GM11168 (cell line): ENCODE results near the gene C7orf33.
"Not testable (repeated sequence)": the region's sequence is repeated elsewhere in the genome, so short reads cannot be mapped to it uniquely, and the experiment has no call there.

Experiments
- in situ Hi-C: fragments of 300-500 bp; cut with MboI; formaldehyde crosslinking; loops from one replicate; pipeline ENCODE4 v1.12.0; 2022; ENCODE audit warnings: low sequenced_read_pairs; ENCODE audit not compliant: unreplicated experiment

Gene C7orf33

GRCh38 chr7:148575640-148576411 lies 14.7 kb upstream of the C7orf33 start:
- in situ Hi-C loops: loop anchor here (10.0 kb wide), 1 partner anchor 389 kb away; no protein-coding TSS in a partner anchor

DNA sequence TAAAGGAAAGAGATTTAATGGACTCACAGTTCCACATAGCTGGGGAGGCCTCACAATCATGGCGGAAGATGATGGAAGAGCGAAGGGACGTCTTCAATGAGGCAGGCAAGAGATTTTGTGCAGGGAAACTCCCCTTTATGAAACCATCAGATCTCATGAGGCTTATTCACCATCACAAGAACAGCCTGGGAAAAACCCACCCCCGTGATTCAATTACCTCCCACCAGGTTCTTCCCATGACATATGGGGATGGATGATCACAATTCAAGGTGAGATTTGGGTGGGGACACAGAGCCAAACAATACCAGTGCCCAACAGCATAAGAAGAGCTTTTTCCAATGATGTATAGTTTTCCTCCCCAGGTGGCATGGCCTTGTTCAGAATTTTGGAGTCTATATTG lies 11.2 kb upstream of the C7orf33 start:
- in situ Hi-C loops: loop anchor here (10.0 kb wide), 1 partner anchor 385 kb away; no protein-coding TSS in a partner anchor

- in situ Hi-C loops: no loop called here
Observed at GRCh38 chr7:148580446-148580845, 10.1 kb upstream of the C7orf33 start.

GRCh38 chr7:148581624-148582023 lies 8.9 kb upstream of the C7orf33 start:
- in situ Hi-C loops: no loop called here

GRCh38 chr7:148584154-148584827 lies 6.3 kb upstream of the C7orf33 start:
- in situ Hi-C loops: no loop called here

DNA sequence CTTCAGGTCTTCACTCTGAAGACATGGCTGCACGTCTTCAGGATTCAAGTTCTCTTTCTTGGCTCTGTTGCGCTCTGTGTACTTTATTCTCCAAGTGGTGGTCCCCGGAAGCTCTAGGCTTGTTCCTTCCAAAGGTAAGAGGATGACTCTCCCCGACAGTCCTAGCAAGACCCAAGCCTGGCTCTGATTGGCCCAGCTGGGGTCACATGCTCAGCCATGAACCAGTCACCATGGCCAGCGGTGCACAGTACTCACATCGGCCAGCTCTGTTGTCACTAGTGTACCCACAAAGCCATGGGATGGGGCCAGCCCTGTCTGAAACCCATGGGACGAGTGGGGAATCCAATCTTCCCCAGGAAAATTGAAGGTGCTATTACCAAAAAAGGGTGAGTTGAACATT lies 5.2 kb upstream of the C7orf33 start:
- in situ Hi-C loops: no loop called here

- in situ Hi-C loops: no loop called here
Observed at GRCh38 chr7:148587076-148587475, 3.5 kb upstream of the C7orf33 start.

DNA sequence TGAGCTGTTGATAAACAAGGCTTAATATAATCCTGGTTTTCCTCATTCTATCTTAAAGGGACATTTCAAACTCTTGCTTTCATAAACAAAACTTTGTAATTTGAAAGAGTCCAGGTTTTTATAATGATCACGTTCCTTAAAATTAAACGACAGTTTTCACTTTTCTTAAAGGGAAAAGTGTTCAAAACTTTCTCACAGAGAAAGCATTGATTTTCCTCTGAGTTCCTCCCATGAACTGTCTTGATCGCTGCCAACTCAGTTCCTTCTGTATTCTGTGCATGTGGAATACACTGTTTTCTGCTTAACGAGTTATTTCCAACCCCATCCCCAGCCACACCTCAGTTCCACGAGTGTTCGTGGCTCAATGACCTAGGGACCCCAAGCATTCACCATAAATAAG lies 2.4 kb upstream of the C7orf33 start:
- in situ Hi-C loops: no loop called here

DNA sequence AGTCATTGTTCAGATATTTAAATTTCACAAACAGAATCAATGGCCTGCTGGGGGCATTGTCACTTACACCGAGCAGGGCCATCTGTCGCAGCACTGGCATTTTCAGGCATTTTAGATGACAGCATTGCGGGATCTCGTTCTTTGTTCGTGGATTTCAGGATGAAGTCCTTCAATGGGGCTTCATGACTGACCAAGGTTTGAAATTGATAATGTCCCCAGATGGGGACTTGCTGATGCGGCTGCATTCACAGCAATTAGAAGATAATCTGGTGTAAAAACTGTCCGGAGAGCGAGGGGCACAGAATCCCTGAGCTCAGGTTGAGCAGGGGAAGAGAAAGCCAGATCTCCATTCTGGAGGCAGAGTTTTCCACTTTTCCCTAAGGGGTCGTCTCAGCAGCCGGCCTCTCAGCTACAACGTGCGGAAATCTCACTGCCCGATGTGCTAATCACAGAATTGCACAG lies 1.9 kb upstream of the C7orf33 start:
- in situ Hi-C loops: no loop called here

- in situ Hi-C loops: no loop called here
Observed at GRCh38 chr7:148589640-148590039, 926 bp upstream of the C7orf33 start.

GRCh38 chr7:148596354-148596753 lies 5.8 kb downstream of the C7orf33 start:
- in situ Hi-C loops: not testable (repeated sequence)

DNA sequence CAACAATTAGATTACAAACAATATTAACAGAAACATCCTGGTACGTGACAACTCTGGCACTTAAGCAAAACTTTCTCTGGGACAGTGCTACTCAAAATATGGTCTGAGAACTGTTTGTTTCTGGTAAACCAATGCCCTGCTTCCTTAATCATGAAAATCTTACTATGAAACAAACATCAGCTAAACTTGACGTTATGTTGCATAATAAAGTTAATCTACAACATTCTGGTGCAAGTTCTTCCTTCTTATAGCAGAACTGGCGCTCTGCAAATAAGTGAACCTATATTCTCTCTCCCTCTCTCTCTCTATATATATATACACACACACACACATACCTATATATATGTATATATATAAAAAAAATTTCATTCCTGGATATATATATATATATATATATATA lies 7.8 kb downstream of the C7orf33 start:
- in situ Hi-C loops: no loop called here

DNA sequence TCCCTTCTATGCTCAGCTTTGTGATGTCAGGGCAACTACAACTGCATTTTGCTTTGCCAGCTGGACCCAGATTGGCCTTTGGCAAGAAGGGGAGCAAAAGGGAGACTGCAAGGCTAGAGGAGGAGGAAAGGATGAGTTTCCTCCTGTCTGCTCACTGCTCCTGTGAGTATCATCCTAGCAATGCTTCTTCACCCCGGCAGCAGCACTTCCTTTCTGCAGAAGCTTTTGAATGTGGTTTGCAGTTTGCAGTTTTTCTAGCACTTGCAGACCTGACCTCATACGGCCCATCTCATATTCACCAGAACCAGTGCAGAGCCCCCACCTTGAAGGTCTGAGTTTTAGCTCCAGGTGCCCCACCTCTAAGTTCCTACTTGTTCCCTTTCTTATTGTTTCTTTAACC lies 14.8 kb downstream of the C7orf33 start:
- in situ Hi-C loops: no loop called here

DNA sequence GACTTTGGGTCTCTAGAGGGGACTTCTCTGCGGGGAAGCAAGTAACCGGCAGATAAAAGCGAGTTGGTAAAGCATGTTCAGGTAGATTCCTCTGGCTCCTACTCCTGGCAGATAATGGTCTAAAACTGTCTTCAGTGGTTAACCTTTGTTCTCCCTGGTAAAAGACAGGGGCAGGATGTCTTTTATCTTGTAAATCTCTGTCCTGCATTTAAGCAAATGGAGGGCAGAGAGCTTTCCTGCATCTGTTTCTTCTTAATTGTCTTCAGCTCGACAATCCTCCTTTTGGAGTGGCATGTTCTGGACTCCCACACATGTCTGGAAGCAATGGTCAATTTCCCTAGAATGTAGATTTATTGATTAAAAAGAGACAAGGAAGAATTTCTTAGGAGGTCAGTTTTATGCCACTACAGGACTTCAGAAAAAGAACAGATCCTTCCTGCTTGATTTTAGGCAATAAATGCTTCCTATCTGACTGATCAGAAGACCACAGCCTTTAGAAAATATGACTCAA lies 16.6 kb downstream of the C7orf33 start:
- in situ Hi-C loops: no loop called here

- in situ Hi-C loops: no loop called here
Observed at GRCh38 chr7:148609045-148609725, 18.6 kb downstream of the C7orf33 start.

DNA sequence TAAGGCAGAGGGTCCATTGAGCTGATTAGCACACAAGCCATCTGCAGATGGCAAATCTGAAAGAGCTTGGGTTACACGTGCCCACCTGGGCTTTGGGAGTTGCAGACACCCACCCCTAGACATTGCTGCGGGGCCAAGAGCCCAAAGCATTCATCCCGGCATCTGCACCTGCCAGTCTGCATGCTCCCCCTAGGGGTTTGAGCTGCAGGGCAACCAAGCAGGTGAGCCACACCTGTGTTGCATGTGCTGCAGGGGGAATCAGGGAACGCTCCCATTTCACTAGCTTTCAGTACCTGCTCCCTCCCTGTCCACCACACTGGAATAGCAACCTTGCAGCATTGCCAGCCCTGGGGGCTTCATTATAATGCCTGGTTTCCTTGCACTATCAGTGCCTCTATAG lies 21.1 kb downstream of the C7orf33 start:
- in situ Hi-C loops: no loop called here

DNA sequence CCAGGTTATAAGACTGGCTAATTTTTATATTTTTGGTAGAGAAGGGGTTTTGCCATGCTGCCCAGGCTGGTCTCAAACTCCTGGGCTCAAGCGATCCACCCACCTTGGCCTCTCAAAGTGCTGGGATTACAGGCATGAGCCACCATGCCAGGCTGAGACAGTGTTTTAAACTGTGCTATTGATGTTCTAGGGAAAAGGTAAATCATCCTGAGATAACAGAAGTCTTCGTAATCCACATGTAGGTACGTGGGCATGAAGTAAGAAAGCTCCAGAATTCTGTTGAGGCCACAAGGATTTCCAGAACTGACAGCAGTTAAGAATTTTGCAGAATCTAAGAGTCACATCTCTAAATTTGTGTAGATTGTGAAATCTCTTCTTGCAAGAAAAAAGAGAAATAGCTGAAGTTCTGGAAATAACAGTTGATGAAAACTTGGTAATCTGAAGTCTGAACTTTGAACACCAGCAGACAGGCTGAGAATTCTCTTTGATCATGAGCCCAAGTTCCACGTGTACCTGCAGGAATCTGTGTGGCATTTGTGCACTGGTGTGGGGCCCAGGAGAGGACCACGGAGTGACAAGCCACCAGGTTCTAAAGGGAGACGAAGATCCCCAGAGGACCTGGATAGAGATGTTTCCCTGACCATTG lies 24.6 kb downstream of the C7orf33 start:
- in situ Hi-C loops: no loop called here

GRCh38 chr7:148620749-148621359 lies 30.3 kb downstream of the C7orf33 start:
- in situ Hi-C loops: no loop called here

- in situ Hi-C loops: no loop called here
Observed at GRCh38 chr7:148621563-148621962, 31.0 kb downstream of the C7orf33 start.
